IMR-90 (cell line): ENCODE measurements around the gene PGS1. TPM values are rescaled to one million over a fixed set of nuclear protein-coding genes. Genes with fewer than 3 reads are reported as not detected.
A peak's percentile ranks its signal among the peaks of the same experiment; 100 is the strongest.

Source experiments
- ATAC-seq: fragments of 200-7000 bp; cut with Tn5 transposase; 2 replicates; pipeline ENCODE4 v1.9.1; 2020; ENCODE audit warnings: low read depth, mild to moderate bottlenecking, moderate library complexity
- BruUV-seq: library from RNA; stranded (reverse); fragments of 400-500 nt; replicated peaks from 2 replicates; lab custom pipeline; 2021; lab: Mats Ljungman, UMichigan
- CTCF ChIA-PET: fragments of 300-600 bp; formaldehyde crosslinking; extraction: SDS; loops from one replicate; lab custom pipeline; 2021; ENCODE audit warnings: antibody characterized with exemption; lab: Yijun Ruan, JAX
- POLR2A ChIA-PET: fragments of 300-600 bp; sonication (Branson Sonifier 250); formaldehyde crosslinking; loops from one replicate; lab custom pipeline; 2022; ENCODE audit warnings: antibody characterized with exemption; ENCODE audit not compliant: unreplicated experiment; lab: Charles Lee
- DNase-seq: peaks from one replicate; pipeline ENCODE4 v3.0.0; 2013
- H2AFZ ChIP-seq: replicated peaks from 2 replicates; pipeline ENCODE3; 2013; ENCODE audit warnings: low read length, mild to moderate bottlenecking; ENCODE audit not compliant: poor library complexity
- H2AK5ac ChIP-seq: 2 replicates; pipeline ENCODE4 v1.6.1; 2013; ENCODE audit warnings: low read depth, low read length, inconsistent platforms
- H2AK9ac ChIP-seq: replicated peaks from 2 replicates; pipeline ENCODE3; 2013; ENCODE audit warnings: mild to moderate bottlenecking, low read depth, low read length, moderate library complexity; ENCODE audit not compliant: poor library complexity
- H2BK120ac ChIP-seq: 2 replicates; pipeline ENCODE4 v1.6.1; 2013; ENCODE audit warnings: low read depth, low read length, inconsistent platforms
- H2BK15ac ChIP-seq: 3 replicates; pipeline ENCODE4 v1.6.1; 2013; ENCODE audit warnings: low read depth, low read length, inconsistent platforms
- H2BK20ac ChIP-seq: 2 replicates; pipeline ENCODE4 v1.6.1; 2013; ENCODE audit warnings: low read depth, mild to moderate bottlenecking, inconsistent platforms, low read length, moderate library complexity
- H2BK5ac ChIP-seq: 2 replicates; pipeline ENCODE4 v1.6.1; 2013; ENCODE audit warnings: mild to moderate bottlenecking, low read depth, low read length, inconsistent platforms; ENCODE audit not compliant: poor library complexity, severe bottlenecking
- H3K14ac ChIP-seq: replicated peaks from 2 replicates; pipeline ENCODE4 v1.6.1; 2013; ENCODE audit warnings: low read depth, low read length, inconsistent platforms
- H3K18ac ChIP-seq: 2 replicates; pipeline ENCODE4 v1.6.1; 2013; ENCODE audit warnings: low read depth, low read length, control low read depth
- H3K23ac ChIP-seq: 2 replicates; pipeline ENCODE4 v1.6.1; 2013; ENCODE audit warnings: low read depth, low read length, inconsistent platforms
- H3K27ac ChIP-seq: 2 replicates; pipeline ENCODE4 v1.5.1; 2013; ENCODE audit warnings: mild to moderate bottlenecking, control low read depth, low read length; ENCODE audit not compliant: insufficient read depth
- H3K27me3 ChIP-seq: 2 replicates; pipeline ENCODE4 v1.6.1; 2013; ENCODE audit warnings: low read length; ENCODE audit not compliant: control insufficient read depth, insufficient read depth
- H3K36me3 ChIP-seq: 2 replicates; pipeline ENCODE4 v1.6.1; 2013; ENCODE audit warnings: low read length, mixed read lengths; ENCODE audit not compliant: control insufficient read depth, insufficient read depth
- H3K4ac ChIP-seq: 2 replicates; pipeline ENCODE4 v1.6.1; 2013; ENCODE audit warnings: low read depth, low read length, inconsistent platforms
- H3K4me1 ChIP-seq: 2 replicates; pipeline ENCODE4 v1.6.1; 2013; ENCODE audit warnings: low read length, mixed read lengths; ENCODE audit not compliant: control insufficient read depth, insufficient read depth
- H3K4me2 ChIP-seq: 2 replicates; pipeline ENCODE4 v1.6.1; 2013; ENCODE audit warnings: low read depth, mild to moderate bottlenecking, control low read depth, low read length, moderate library complexity
- H3K4me3 ChIP-seq: 2 replicates; pipeline ENCODE4 v1.5.1; 2013; ENCODE audit warnings: low read depth, mild to moderate bottlenecking, control low read depth, low read length, moderate library complexity; ENCODE audit not compliant: insufficient read depth
- H3K56ac ChIP-seq: 2 replicates; pipeline ENCODE4 v1.6.1; 2013; ENCODE audit warnings: low read length, inconsistent platforms; ENCODE audit not compliant: insufficient read depth; ENCODE audit errors: extremely low read depth
- H3K79me1 ChIP-seq, 2 experiments: 2 replicates each; pipeline ENCODE4 v1.6.1; 2013; ENCODE audit warnings: low read length in 2 of 2, inconsistent platforms in 1 of 2, low read depth in 1 of 2
- H3K9ac ChIP-seq: 2 replicates; pipeline ENCODE4 v1.6.1; 2013; ENCODE audit warnings: low read depth, low read length, control low read depth
- H3K9me1 ChIP-seq: 2 replicates; pipeline ENCODE4 v1.6.1; 2013; ENCODE audit warnings: low read length, inconsistent platforms; ENCODE audit not compliant: insufficient read depth
- H3K9me3 ChIP-seq: 2 replicates; pipeline ENCODE4 v1.6.1; 2013; ENCODE audit warnings: low read length; ENCODE audit not compliant: control insufficient read depth, insufficient read depth
- H4K20me1 ChIP-seq: 2 replicates; pipeline ENCODE4 v1.6.1; 2013; ENCODE audit warnings: low read length, inconsistent platforms; ENCODE audit not compliant: insufficient read depth
- H4K5ac ChIP-seq: 2 replicates; pipeline ENCODE4 v1.6.1; 2013; ENCODE audit warnings: mild to moderate bottlenecking, low read depth, low read length, control low read depth
- H4K8ac ChIP-seq, 2 experiments: 2 replicates each; pipeline ENCODE4 v1.6.1; 2013; ENCODE audit warnings: low read depth in 2 of 2, low read length in 2 of 2, control low read depth in 1 of 2, inconsistent platforms in 1 of 2
- H4K91ac ChIP-seq: 2 replicates; pipeline ENCODE4 v1.6.1; 2013; ENCODE audit warnings: low read depth, low read length, inconsistent platforms; ENCODE audit not compliant: insufficient read depth
- CEBPB ChIP-seq: IDR thresholded peaks from 2 replicates; pipeline ENCODE4 v1.6.1; 2012; ENCODE audit warnings: low read depth, low read length, improper control_type of control experiment
- USF2 ChIP-seq: fragments of 150-350 bp; IDR thresholded peaks from 2 replicates; pipeline ENCODE4 v1.6.1; 2017; ENCODE audit warnings: mild to moderate bottlenecking, antibody characterized with exemption, low read length, low read depth
- WGBS, 2 experiments: methylation state at CpG; one replicate each; pipeline versions ENCODE4 v1.1.5 to v1.1.7; 2013; ENCODE audit warnings: missing lambda C conversion rate in 2 of 2; ENCODE audit not compliant: insufficient read length in 1 of 2; ENCODE audit errors: extremely low coverage in 2 of 2; 5-methylcytosine and 5-hydroxymethylcytosine counted together
- dilution Hi-C: fragments of 300-500 bp; cut with HindIII; formaldehyde crosslinking; loops from one replicate; pipeline ENCODE4 v1.14.3; 2018; ENCODE audit warnings: low sequenced_read_pairs; ENCODE audit not compliant: unreplicated experiment
- in situ Hi-C: fragments of 300-500 bp; cut with MboI; formaldehyde crosslinking; loops from 3 replicates; pipeline ENCODE4 v1.14.3; 2019; ENCODE audit warnings: low sequenced_read_pairs, inconsistent platforms, mixed read lengths
- intact Hi-C: fragments of 100-400 bp; cut with micrococcal nuclease; formaldehyde crosslinking; loops from 2 replicates; pipeline ENCODE4 v1.10.0; 2022
- polyA plus RNA-seq, 3 experiments: library from polyadenylated mRNA; depleted of rRNA; stranded (reverse); fragments of >200 nt; gene quantifications; 2 replicates each; pipeline ENCODE4 v1.2.3, GENCODE V29; 2012; ENCODE audit warnings: low replicate concordance in 1 of 3
- total RNA-seq: library from RNA; depleted of rRNA; stranded (reverse); fragments of >200 nt; gene quantifications from 2 replicates; pipeline ENCODE4 v1.2.3, GENCODE V29; 2012

PGS1 gene
- total and polyA plus RNA-seq, 2 of the 4 experiments (the other 2 are of a cell fraction), result 18.5 to 43.2 TPM

DNA sequence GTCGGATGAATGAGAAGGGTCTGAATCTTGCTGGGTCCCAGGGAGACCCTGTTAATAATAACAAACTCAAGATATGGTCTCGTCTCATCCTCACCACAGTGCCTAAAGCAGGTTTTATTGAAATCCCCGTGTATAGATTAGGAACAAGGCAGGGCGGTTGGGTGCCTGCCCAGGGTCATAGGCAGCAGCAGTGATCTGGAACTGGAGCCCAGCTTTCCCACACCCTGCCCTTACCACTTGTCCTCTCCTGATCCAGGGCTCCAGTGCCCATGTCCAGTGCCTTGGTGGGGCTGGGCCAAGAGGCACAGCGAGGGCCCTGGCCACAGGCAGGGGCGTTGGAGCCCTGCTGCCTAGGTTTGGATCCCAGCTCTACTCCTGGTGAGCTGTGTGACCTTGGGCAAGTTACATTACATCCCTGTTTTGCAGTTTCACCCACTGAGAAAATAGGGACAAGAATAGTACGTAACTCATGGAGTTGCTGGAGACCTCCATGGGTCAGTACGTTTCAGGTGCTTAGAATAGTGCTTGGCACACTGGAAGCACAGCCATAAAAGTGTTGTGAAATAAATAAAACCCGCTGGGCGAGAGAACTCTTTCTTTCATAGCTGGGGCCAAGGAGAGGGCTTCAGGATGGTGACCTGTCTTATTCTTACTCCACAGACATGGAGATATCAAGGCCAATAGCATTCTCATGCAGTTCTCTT is 32.5 kb upstream of the PGS1 start:
- Histone ChIP-seq H3K27me3 (no peaks in the 10 kb centered on the region), H4K20me1 (no peaks in the 10 kb centered on the region; the same call in 1 of the 2 replicates), H3K9me1 (peaks cover 24% of the 10 kb centered on the region), H3K4me3 (no peak overlapping the region), H3K9me3 (no peaks in the 10 kb centered on the region), H3K23ac (peak overlapping the region; percentile 32; the same call in 1 of the 2 replicates), H3K4ac (peak overlapping the region; percentile 26), H4K91ac (peak overlapping the region; percentile 49), H3K79me1 (peaks cover 0 to 17% of the 10 kb centered on the region in 2 experiments; a peak in 1 of 4 replicates), H3K14ac (no peak overlapping the region), H3K27ac (no peak overlapping the region), H3K9ac (no peak overlapping the region), H3K4me1 (peaks cover 23% of the 10 kb centered on the region), H4K8ac (no peak overlapping the region), H2BK120ac (no peak overlapping the region; the same call in 1 of the 2 replicates), H2AFZ (no peak overlapping the region), H3K18ac (no peak overlapping the region; the same call in 1 of the 2 replicates), H3K36me3 (no peaks in the 10 kb centered on the region), H2BK15ac (peak overlapping the region; percentile 34; the same call in 1 of the 3 replicates), H2BK20ac (no peak overlapping the region), H3K56ac (no peak overlapping the region), H2BK5ac (no peak overlapping the region), H3K4me2 (no peak overlapping the region), H2AK5ac (peak overlapping the region; percentile 94), H2AK9ac (peak overlapping the region; percentile 15), H4K5ac (no peak overlapping the region)
- CTCF ChIA-PET, result no interaction called here
- no TSS peak for BruUV-seq
- TF ChIP-seq USF2, result no peak
- 0 out of 2 replicates have a peak, but pooled peaks have one; percentile 33 for TF ChIP-seq CEBPB
- in situ Hi-C loops (no loop called here), dilution Hi-C loops (no loop called here), intact Hi-C loops (no loop called here)
- DNase-seq (no peak), ATAC-seq (no peak)
- WGBS, 2 experiments, result 95% methylated on average over 3 of the region's 10 CpGs; no CpG with 5 or more reads in 1 of the 2 experiments
- POLR2A ChIA-PET, result no interaction called here
